Thyroid gland (tissue), 4 donors: ENCODE data around the gene PTPN4. TPM values are rescaled to one million over a fixed set of nuclear protein-coding genes. Genes with fewer than 3 reads are reported as not detected.

Experiments
- DNase-seq, 2 donors: peaks; one replicate each; pipeline ENCODE4 v3.0.0-alpha.2; 2019
- H3K27ac ChIP-seq, 3 donors: fragments of 200-600 bp; sonication (generic); 1 replicate in 2 of 3; 2 replicates in 1 of 3; pipeline ENCODE4 v1.5.1; 2016 to 2019; ENCODE audit warnings: mild to moderate bottlenecking in 1 of 3, moderate library complexity in 1 of 3
- H3K27me3 ChIP-seq: fragments of 200-600 bp; sonication (generic); one replicate; pipeline ENCODE4 v1.5.1; 2019
- H3K36me3 ChIP-seq, 2 donors: fragments of 200-600 bp; sonication (generic); one replicate each; pipeline ENCODE4 v1.5.1; 2016 to 2019
- H3K4me1 ChIP-seq, 2 donors: fragments of 200-600 bp; sonication (generic); one replicate each; pipeline ENCODE4 v1.5.1; 2017 to 2019
- H3K4me3 ChIP-seq, 3 donors: fragments of 200-600 bp; sonication (generic); replicated peaks in 1 of 3; 1 replicate in 2 of 3; 2 replicates in 1 of 3; pipeline ENCODE4 v1.5.1; 2016; ENCODE audit warnings: mild to moderate bottlenecking in 1 of 3
- H3K9me3 ChIP-seq: fragments of 200-600 bp; sonication (generic); one replicate; pipeline ENCODE4 v1.5.1; 2017
- POLR2A ChIP-seq, 2 donors: fragments of 450-650 bp; IDR thresholded peaks; one replicate each; pipeline ENCODE4 v1.6.1; 2017; ENCODE audit warnings: antibody characterized with exemption in 2 of 2, mild to moderate bottlenecking in 2 of 2, moderate library complexity in 1 of 2
- WGBS, 2 donors: methylation state at CpG; one replicate each; pipeline ENCODE4 v1.1.5; 2017; 5-methylcytosine and 5-hydroxymethylcytosine counted together
- intact Hi-C: fragments of 100-400 bp; cut with DNase I; formaldehyde crosslinking; loops from one replicate; pipeline ENCODE4 v1.15.1; 2023
- total RNA-seq, 4 donors: library from RNA; depleted of rRNA; stranded (reverse); fragments of >200 nt; gene quantifications; one replicate each; pipeline ENCODE4 v1.2.3, GENCODE V29; 2016
- TF ChIP-seq, protein P1 (sequence below), 6 experiments: fragments of 200-600 bp in 3 of 6; fragments of 450-650 bp in 3 of 6; sonication (generic) in 3 of 6; IDR thresholded peaks; one replicate each; pipeline ENCODE4 v1.5.1; 2016 to 2019; ENCODE audit warnings: antibody characterized with exemption in 6 of 6, mild to moderate bottlenecking in 2 of 6, inconsistent platforms in 1 of 6, moderate library complexity in 1 of 6

Gene PTPN4
- total RNA-seq, 4 donors from 2014 or later, result 79.1 to 131 (median 114) TPM

DNA sequence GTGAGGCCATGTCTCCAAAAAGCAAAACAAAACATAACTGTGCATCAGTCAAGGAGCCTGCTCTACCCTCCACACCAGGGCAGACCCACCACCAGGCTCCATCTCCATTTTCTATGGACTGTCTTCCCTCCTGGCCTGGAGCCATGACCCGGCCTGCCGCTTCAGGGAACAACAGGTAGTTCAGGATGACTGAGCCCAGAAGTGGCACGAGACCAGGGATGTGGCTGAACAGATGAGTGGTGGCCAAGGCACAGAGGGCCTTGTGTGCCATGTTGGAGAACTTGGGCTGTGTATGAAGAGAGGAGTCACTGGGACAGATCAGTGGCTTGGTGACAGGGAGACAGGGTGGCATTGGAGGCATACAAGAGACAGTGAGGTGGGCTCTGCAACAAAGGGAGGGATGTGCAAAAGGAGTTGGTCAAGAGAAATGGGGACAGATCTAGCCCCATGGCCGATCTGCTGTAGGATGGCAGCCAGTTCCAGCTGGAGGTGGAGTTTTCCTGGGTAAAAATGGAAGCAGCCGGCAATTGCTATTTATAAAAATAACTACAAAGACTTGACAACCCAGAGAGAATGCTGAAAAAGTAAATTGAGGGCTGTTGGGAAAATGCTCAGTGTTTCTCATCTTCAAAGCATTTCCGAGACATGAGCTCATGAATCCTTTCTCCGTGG, 45.8 kb upstream of the PTPN4 start:
- no peaks in the 10 kb centered on the region for H3K9me3 ChIP-seq
- H3K4me1 ChIP-seq, result peaks cover 38 to 45% of the 10 kb centered on the region in 2 donors
- peak; percentile 95 for DNase-seq
- peak overlapping the region; percentile 80 to 90 (median 83) for H3K27ac ChIP-seq
- H3K36me3 ChIP-seq, result no peaks in the 10 kb centered on the region
- no peaks in the 10 kb centered on the region for H3K27me3 ChIP-seq
- intact Hi-C loops, result no loop called here
- WGBS, 2 donors, result 46 to 48% methylated on average over 7 of the region's 7 CpGs
- no peak for TF ChIP-seq POLR2A (IDR thresholded peaks at IDR 0.05)
- TF ChIP-seq, protein P1, sequence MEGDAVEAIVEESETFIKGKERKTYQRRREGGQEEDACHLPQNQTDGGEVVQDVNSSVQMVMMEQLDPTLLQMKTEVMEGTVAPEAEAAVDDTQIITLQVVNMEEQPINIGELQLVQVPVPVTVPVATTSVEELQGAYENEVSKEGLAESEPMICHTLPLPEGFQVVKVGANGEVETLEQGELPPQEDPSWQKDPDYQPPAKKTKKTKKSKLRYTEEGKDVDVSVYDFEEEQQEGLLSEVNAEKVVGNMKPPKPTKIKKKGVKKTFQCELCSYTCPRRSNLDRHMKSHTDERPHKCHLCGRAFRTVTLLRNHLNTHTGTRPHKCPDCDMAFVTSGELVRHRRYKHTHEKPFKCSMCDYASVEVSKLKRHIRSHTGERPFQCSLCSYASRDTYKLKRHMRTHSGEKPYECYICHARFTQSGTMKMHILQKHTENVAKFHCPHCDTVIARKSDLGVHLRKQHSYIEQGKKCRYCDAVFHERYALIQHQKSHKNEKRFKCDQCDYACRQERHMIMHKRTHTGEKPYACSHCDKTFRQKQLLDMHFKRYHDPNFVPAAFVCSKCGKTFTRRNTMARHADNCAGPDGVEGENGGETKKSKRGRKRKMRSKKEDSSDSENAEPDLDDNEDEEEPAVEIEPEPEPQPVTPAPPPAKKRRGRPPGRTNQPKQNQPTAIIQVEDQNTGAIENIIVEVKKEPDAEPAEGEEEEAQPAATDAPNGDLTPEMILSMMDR (IDR thresholded peaks at IDR 0.05), result no peak
- no peak overlapping the region for H3K4me3 ChIP-seq

DNA sequence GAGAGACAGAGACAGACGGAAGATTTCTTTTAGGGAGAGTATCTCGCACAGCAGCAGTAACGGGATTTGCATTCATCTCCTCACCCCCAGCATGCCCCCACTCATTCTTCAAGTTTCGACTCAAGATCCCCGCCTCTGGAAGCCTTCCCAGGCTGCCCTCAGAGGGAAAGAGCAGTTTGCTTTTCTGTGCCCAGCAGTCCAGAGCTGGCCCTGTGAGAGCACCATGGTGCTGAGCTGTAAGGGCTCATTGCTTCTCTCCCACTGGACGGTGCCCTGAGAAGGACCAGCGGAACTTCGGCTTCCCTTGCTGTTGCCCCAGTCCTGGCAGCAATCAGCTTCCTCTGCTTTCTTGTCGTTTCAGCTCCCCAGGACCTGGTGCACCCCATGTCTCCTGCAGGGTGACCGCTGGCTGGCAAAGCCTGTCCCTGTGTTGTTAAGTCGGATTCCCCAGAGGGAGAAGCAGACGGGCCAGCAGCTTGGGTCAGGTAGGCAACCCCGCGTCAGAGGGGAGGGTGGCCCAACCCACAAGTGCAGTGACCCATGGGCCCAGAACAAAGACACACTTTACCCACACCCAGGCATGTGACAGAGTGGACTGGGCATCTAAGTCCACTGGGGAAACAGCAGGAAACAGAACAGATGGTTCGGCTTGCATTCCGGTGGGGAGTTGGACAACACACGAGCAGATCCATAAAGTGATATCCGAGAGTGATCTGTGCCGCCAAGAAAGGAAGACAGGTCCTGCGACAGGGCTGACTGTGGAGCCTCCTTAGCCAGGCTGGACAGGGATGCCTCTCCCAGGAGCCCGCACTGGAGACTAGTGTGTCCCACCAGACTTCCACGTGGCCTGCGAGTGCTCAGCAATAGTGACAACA, 44.1 kb upstream of the PTPN4 start:
- Histone ChIP-seq H3K4me1 (peaks cover 38 to 45% of the 10 kb centered on the region in 2 donors), H3K36me3 (no peaks in the 10 kb centered on the region), H3K27ac (peak overlapping the region; percentile 80 to 90 (median 83)), H3K27me3 (no peaks in the 10 kb centered on the region), H3K4me3 (no peak overlapping the region), H3K9me3 (no peaks in the 10 kb centered on the region)
- 55 to 68% methylated on average over 18 to 23 of the region's 23 CpGs for WGBS, 2 donors
- TF ChIP-seq, protein P1 (IDR thresholded peaks at IDR 0.05), result no peak
- peak in 1 of 2 donors; percentile 40 for TF ChIP-seq POLR2A (IDR thresholded peaks at IDR 0.05)
- DNase-seq, result peak; percentile 80 to 82
- intact Hi-C loops, result no loop called here

DNA sequence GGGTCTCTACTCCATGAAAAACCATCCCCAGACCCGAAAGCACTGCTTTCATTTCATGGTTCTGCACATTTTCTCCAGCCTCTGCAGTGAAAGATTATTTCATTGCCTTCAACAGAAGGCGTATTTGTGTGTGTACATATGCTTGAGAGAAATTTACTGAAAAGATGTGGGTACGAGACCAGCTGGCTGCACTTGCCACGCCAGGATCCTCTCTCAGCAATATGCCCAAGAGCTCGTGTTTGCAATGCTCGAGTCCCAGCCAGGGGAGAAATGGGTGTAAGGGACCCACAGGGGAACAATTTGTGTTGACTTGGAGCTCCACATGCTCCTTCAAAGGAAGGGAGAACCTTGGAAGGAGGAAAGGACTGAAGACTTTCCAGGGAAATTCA, 43.4 kb upstream of the PTPN4 start:
- no peak for DNase-seq
- intact Hi-C loops, result no loop called here
- H3K9me3 ChIP-seq, result no peaks in the 10 kb centered on the region
- no peak for TF ChIP-seq POLR2A (IDR thresholded peaks at IDR 0.05)
- TF ChIP-seq, protein P1 (IDR thresholded peaks at IDR 0.05), result no peak
- no peaks in the 10 kb centered on the region for H3K27me3 ChIP-seq
- WGBS, 2 donors, result 86 to 92% methylated on average over 6 of the region's 6 CpGs
- H3K27ac ChIP-seq, result peak overlapping the region; percentile 58 to 90 (median 80)
- H3K4me1 ChIP-seq, result peaks cover 38 to 45% of the 10 kb centered on the region in 2 donors
- H3K4me3 ChIP-seq, result no peak overlapping the region
- no peaks in the 10 kb centered on the region for H3K36me3 ChIP-seq

DNA sequence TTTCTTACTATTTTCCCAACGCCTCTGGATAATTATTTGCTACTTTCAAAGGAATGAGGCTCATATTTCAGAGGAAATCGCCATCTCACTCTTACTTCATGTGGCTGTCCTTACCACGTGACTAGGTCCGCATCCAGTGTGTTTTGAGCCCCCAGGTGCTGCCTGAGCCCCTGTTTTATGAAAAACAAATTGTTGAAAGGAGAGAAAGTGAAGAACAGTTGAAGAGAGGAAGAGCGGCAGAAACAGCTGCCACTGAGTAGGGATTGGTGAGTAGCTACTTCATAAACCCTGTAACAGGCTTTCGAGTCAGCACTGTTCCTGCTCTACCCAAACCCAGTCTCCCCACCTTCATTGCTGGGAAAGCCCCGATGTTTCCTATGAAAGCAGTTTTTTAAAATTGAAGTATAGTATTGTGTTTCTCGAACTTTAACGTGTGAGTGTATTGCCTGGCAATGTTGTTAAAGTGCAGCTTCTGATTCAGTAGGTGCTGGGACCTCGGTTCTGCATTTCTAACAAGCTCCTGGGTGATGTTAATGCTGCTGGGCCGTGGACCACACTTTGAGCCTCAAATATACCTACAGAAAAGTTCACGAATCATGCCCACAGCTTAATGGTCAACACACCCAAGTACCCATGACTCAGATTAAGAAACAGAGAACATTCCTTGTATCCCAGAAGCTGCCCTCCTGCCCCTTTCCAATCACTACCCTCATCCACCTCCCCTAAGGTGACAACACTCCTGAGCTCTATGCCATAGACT, 41.0 kb upstream of the PTPN4 start:
- H3K4me1 ChIP-seq, result peaks cover 24 to 28% of the 10 kb centered on the region in 2 donors
- no peaks in the 10 kb centered on the region for H3K36me3 ChIP-seq
- H3K4me3 ChIP-seq, result no peak overlapping the region
- intact Hi-C loops, result no loop called here
- H3K9me3 ChIP-seq, result no peaks in the 10 kb centered on the region
- no peaks in the 10 kb centered on the region for H3K27me3 ChIP-seq
- DNase-seq, result no peak
- no peak for TF ChIP-seq POLR2A (IDR thresholded peaks at IDR 0.05)
- TF ChIP-seq, protein P1 (IDR thresholded peaks at IDR 0.05), result no peak
- 86 to 93% methylated on average over 12 of the region's 12 CpGs for WGBS, 2 donors
- H3K27ac ChIP-seq, result peak overlapping the region in 1 of 3 donors; percentile 6
